GM21447 (cell line): Measurements from ENCODE around the gene VTI1A.
"Not testable (repeated sequence)": the region's sequence is repeated elsewhere in the genome, so short reads cannot be mapped to it uniquely, and the experiment has no call there.

Experiments used
- ATAC-seq: cut with Tn5 transposase; IDR thresholded peaks from one replicate; pipeline ENCODE4 v1.9.1; 2021; ENCODE audit not compliant: unreplicated experiment

The VTI1A gene

DNA sequence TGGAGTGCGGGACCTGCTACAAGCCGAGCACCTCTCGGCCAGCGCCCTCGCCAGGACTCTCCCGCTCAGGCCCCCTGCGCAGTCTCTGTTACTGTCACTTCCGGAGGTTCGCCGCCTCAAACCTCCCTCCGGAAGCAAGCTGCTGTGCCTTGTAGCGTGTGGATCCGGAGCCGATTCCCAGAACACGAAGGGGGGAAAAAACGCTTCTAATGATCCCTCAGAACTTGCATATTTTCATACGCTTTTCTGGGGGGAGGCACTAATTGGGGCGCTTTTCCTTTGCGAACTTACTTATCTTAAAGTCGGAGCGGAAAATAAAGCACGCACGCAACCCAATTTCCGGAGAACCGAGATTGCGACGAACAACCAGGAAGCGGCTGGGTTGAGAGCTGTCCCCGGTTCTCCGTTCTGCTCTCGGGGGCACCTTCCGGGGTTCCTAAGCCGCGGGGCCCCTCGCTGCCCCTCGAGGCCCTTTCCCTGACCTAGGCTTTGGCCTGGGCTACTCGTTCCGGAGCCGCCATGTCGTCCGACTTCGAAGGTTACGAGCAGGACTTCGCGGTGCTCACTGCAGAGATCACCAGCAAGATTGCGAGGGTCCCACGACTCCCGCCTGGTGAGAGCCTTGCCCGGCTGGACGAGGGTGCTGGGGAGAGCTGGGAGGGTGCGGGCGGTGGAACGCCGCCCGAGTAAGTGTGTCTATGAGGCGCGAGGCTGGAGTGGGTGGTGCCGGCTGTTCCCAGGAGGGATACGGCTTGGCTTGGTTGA lies at the start of gene VTI1A, which contains the start of gene ZDHHC6:
VTI1A (plus strand) TSS at position 361 of the 765 bp plus-strand sequence; CDS start at position 520, 159 bp downstream.
ZDHHC6 (minus strand) TSS at position 60 of the 765 bp plus-strand sequence. CDS start 1,478 bp downstream, outside the sequence.
- peak; percentile 93 for ATAC-seq

- no peak for ATAC-seq
Observed at GRCh38 chr10:112397592-112397991, 49.4 kb upstream of the VTI1A start.

- ATAC-seq, result no peak
Observed at GRCh38 chr10:112402917-112403316, 44.1 kb upstream of the VTI1A start.

DNA sequence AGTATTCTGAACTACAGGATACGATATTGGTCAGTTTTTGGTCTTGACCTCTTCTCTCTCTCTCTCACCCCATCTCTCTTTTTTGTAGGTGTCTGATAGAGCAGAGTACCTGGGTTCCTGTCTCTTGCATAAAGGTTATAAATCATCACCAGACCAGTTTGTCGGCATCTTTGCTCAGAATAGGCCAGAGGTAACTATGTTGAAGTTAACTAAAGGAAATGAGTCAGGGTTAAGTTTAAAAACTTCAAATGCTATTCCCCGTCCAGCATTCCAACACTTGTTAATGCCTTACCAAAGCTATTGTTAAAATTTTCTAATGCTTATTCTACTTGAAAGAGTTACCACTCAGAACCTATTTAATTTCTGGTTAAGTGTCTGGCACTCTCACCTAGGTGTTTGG lies 42.4 kb upstream of the VTI1A start:
- no peak for ATAC-seq

DNA sequence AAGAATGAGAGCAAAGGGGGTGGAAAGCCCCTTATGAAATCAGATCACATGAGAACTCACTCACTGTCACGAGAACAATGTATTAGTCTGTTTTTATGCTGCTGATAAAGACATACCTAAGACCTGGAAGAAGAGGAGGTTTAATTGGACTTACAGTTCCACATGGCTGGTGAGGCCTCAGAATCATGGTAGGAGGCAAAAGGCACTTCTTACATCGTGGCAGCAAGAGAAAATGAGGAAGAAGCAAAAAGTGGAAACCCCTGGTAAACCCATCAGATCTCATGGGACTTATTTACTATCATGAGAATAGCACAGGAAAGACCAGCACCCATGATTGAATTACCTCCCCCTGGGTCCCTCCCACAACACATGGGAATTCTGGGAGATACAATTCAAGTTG lies 40.2 kb upstream of the VTI1A start:
- ATAC-seq, result not testable (repeated sequence)

DNA sequence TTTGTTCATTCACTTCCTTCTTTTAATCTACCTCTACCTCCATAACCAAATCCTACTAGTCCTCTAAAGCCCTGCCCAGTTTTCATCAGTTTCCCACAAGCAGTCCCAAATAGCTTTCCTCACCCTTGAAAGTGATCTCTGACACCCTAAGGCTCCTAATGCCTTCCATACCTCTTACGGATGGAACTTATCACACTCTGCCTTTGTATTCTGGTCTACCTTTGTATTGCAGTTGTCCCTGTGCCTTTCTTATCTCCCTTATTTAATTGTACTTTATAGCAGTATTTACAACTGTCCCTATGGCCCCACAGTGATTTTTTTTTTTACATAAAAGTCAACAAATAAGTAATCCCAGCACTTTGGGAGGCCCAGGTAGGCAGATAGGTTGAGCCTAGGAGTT lies 39.3 kb upstream of the VTI1A start:
- no peak for ATAC-seq

DNA sequence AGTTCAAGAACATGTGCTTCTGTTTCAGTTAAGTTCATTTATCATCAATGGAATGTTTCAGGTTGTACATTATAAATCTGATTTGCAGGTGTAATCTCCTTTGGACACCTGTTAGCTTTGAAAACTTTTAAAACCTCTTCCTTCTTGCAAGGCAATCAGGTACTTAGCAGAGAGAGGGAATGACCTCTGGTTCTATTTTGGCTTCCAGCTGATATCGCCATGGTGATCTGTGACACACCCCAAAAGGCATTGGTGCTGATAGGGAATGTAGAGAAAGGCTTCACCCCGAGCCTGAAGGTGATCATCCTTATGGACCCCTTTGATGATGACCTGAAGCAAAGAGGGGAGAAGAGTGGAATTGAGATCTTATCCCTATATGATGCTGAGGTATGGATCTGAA lies 37.7 kb upstream of the VTI1A start:
- ATAC-seq, result no peak

DNA sequence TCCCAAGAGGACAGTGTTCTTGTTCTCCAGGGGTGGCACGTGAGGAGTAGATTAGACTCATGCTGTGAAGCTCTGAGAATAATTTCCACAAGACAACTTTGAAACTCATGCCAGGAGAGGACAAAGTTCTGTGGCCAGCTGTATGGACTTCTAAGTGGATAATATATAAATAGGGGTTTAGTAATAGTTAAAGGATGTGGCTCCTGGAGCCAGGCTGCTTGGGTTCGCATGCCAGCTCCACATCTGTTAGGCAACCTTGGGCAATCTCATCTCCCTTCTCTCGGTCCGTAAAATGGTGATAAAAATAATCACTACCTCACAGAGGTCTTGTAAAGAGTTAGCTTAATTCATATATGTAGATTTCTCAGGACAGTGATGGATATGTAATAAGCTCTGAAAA lies 37.3 kb upstream of the VTI1A start:
- no peak for ATAC-seq

DNA sequence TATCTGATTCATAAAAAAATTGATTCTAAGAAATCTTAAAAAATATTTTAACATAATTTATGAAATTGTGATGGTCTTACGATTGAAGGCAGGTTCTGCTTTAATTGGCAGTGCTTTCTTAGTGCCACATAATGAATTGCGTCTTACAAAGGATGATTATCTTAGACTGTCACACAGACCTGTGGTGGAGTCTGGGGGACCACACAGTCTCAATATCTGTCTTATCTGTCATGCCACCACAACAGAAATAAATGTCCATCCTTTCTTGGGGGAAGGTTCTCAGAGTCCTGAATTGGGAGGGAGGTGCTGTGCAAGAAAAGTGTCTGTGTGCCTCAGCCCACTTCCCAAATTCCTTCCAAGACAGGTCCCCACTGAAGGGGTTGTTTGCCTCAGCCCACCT lies 34.3 kb upstream of the VTI1A start:
- ATAC-seq, result no peak

DNA sequence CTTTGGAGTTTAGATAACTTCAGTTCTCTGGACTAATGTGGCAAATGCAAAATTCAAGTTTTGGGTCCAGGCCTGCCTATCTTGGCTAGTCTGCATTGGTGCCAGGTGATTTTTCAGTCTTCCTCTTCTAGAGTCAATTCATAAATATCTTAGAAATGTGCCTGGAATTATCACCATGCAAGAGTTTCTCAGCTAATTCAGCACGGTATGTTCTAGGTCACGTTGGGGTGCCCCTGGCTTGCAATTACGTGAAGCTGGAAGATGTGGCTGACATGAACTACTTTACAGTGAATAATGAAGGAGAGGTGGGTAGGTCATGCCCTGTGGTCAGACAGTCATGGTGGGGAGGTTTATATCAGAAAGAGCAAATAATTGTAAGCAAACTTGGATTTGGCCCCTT lies 25.3 kb upstream of the VTI1A start:
- ATAC-seq, result no peak

DNA sequence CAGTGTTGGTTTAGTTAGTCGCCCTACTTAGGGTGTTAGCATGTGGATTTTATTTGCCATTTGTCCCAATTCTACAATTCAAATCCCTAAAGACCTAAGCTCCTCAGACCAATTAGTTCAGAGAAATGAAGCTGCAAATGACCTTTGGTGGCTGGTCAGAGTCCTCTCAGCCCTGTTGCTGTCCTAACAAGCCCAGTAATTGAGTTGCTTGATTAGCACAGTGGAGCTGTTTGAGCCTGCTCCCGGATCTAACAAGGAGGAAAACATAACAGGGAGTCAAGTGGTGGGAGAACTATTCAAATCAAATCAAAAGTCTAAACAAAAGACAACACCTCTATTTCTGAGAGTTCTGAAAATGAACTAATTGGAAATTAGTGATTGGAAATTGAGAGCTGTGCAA lies 22.4 kb upstream of the VTI1A start:
- no peak for ATAC-seq

DNA sequence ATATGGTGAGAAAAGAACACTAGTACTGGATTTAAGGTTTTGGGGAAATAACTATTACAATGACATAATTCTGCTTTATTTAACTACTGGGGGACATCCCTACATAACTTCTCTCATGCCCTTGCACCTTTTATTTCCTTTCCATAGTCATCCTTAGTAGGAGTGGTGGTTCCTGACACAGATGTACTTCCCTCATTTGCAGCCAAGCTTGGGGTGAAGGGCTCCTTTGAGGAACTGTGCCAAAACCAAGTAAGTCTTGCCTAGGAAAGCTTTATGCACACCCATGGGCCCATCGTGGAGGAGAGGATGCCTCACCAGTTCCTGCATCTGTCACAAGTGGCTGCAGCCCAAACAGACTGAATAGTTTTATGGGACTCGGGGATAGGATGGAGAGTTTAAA lies 20.9 kb upstream of the VTI1A start:
- no peak for ATAC-seq

DNA sequence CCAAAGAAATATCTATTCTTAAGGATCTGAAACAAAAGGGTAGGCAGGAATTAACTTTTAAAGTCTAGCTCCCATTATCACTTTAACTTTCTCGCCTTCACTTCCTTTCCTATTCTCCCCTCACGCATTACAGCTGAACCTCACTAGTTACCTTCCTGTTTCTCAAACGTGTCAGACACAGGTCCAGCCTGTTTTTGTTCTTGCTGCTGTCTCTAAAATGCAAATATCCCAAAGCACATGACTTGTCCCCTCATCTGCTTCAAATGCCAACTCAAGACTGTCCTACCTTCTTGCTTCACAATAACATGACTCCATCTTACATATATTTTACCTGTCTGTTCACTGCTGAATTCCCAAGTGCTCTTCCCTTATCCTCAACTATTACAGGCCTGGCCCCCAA lies 17.9 kb upstream of the VTI1A start:
- ATAC-seq, result peak; percentile 53

GRCh38 chr10:112429654-112430230 lies 17.3 kb upstream of the VTI1A start:
- ATAC-seq, result no peak

DNA sequence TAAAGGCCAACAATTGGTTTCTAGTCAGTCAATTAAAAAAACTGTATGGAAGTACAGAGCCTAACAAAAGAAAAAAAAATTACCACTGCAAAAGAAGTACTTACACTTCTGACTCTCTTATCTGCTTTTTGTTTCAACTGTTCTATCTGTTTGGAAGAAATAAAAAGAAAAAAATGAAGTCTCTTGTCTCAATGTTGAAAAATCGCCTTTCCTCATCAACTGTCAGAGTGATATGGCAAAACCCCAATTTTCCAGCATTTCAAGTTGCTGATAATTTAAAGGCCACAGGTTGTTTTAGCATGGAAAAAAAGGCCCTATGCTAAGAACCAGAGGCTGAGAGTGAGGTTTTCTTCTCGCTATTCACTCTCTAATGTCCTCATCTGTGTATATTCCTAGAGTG lies 13.9 kb upstream of the VTI1A start:
- ATAC-seq, result no peak

DNA sequence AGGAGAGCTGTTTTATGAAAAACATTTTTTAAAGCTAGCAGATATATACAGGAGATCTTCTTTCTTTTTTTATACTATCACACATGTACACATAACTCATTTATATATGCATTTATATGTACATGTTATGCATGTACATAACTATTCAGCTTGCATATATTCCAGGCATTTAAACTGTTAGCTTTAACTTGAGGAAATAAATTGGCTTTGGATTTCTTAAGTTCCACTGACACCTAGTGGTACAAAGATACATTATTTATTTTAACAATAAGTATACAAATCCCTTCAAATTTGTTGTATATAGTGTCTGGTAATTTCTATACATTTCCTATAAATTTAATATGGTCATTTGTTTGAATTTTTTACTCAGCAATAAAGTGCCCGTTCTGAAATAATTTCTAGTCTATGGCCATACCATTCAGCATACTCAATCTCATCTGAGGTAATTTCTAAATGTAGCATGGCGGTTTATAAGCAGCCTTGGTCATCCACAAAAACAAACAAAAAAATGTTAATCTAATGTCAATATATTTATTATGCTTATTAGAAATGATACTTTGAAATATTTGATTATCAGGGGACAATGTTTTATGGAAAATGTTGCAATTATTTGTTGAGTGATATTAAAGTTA lies 11.9 kb upstream of the VTI1A start:
- ATAC-seq, result no peak

DNA sequence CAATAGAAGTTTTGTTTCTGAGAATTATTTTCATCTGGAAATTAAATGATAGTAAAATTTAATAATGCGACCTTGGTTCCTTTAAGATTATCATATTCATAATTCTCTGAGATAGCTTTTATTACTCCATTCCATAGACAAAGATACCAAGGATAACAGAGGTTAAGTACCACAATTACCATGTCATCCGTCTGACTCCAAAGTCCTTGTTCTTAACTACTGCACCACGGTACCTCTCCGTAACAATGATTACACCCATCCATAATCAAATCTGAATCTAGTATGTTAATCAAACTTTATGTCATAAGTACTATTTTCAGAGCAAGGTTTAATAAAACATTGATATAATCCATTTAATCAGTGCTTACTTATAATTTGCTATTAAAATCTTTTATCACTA lies 8.7 kb upstream of the VTI1A start:
- ATAC-seq, result no peak

DNA sequence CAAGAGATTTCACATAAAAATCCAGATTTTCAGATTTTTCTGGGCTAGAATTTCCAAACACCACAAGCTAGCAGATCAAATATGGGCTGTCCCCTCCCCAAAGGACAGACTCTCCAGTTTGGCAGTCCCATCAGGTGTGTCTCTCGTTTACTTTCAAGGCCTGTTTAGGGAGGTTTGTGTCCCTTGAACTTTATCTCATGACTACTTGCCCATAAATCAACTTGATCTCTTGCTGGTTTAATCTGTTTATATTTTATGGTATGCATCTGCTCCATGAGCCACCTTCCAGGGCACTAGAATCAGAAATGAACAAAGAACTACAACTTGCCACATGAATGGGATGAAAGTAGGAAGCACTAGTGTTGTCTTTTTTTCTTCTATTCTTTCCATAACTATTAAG lies 5.5 kb upstream of the VTI1A start:
- no peak for ATAC-seq

GRCh38 chr10:112442063-112442462 lies 5.0 kb upstream of the VTI1A start:
- ATAC-seq, result no peak

GRCh38 chr10:112446055-112446854 lies 760 bp upstream of the VTI1A start:
- ATAC-seq, result no peak

DNA sequence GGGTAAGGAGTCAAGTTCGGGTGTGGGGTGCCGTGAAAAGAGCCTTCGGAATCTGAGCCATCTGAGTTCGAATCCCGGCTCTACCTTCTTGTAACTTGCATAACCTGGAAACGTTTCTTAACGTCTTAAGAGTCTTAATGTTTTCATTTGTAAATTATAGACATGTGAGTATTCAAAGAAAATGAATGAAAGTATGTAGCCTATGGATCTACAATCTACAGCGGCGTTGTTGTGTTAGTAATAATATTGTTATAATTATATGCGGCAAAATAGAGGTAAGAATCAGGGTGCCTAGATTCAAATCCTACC lies 559 bp downstream of the VTI1A start:
- ATAC-seq, result no peak

DNA sequence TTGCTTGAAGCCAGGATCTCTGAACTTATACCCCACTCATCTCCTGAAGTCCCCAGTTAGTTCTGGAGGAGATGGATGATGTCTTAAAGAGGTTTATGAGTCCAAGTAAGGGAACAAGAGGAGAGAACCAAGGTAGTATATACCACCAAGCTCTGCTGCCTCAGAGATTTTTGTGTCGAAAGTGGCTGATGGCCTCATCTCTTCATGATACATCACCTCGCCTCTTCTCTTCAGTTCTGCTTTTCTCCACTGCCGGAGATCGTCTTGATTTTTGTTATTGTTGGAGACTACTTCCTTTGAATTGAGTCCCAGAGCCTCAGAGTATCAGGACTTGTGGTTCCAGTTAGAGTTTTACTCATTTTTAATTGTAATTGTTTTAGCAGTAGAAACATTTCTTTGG lies 1.9 kb downstream of the VTI1A start:
- ATAC-seq, result no peak
